K562 (cell line): ENCODE data around the gene EFCAB5. TPM values are rescaled to one million over a fixed set of nuclear protein-coding genes. Genes with fewer than 3 reads are reported as not detected.

Experiments
- ATAC-seq: fragments of 200-7000 bp; cut with Tn5 transposase; 3 replicates; pipeline ENCODE4 v1.9.1; 2020; ENCODE audit warnings: moderate library complexity
- BruUV-seq: library from RNA; stranded (reverse); fragments of 400-500 nt; replicated peaks from 2 replicates; lab custom pipeline; 2021; lab: Mats Ljungman, UMichigan
- CTCF ChIA-PET: fragments of 300-600 bp; formaldehyde crosslinking; extraction: SDS; loops from one replicate; lab custom pipeline; 2021; ENCODE audit warnings: low intra/inter-chr PET ratio; lab: Yijun Ruan, JAX
- POLR2A ChIA-PET: fragments of 300-600, 350-650 bp; sonication (Branson Sonifier 250); formaldehyde crosslinking; extraction: SDS; loops from one replicate; lab custom pipeline; 2021; ENCODE audit warnings: antibody characterized with exemption, inconsistent platforms; lab: Yijun Ruan, JAX
- DNase-seq, 4 experiments: peaks; one replicate each; pipeline versions ENCODE4 v3.0.0 to v3.0.0-alpha.2; 2011 to 2018; ENCODE audit warnings: low spot score in 3 of 4, mixed read lengths in 3 of 4; ENCODE audit errors: extremely low read depth in 1 of 4
- FAIRE-seq: peaks from 2 replicates; lab custom pipeline; 2011; peaks lifted over from hg19 to GRCh38; lab: Jason Lieb, UNC
- H2AFZ ChIP-seq: 2 replicates; pipeline ENCODE4 v1.6.0; 2011; ENCODE audit warnings: low read depth, low read length, control low read depth, inconsistent platforms
- H3K27ac ChIP-seq: fragments of 200-600 bp; 3 replicates; pipeline ENCODE4 v1.8.0; 2011; ENCODE audit warnings: low read depth, mild to moderate bottlenecking, control low read depth, inconsistent platforms, low read length, moderate library complexity, mixed read lengths; ENCODE audit errors: extremely low read depth
- H3K27me3 ChIP-seq, 2 experiments: fragments of 300-600 bp in 1 of 2; 2 replicates in 1 of 2; 3 replicates in 1 of 2; pipeline versions ENCODE4 v1.6.0 to v1.8.0; 2011; ENCODE audit warnings: inconsistent platforms in 2 of 2, low read length in 2 of 2, mild to moderate bottlenecking in 1 of 2, mixed read lengths in 1 of 2, moderate library complexity in 1 of 2; ENCODE audit not compliant: control insufficient read depth in 2 of 2, insufficient read depth in 2 of 2
- H3K36me3 ChIP-seq: fragments of 300-600 bp; 3 replicates; pipeline ENCODE4 v1.8.0; 2011; ENCODE audit warnings: mild to moderate bottlenecking, low read length, inconsistent platforms; ENCODE audit not compliant: control insufficient read depth, insufficient read depth
- H3K4me1 ChIP-seq, 2 experiments: fragments of 200-600 bp in 1 of 2; replicated peaks in 1 of 2; 2 replicates in 1 of 2; 3 replicates in 1 of 2; pipeline versions ENCODE4 v1.5.1 to v1.8.0; 2011; ENCODE audit warnings: inconsistent platforms in 2 of 2, low read length in 2 of 2, mild to moderate bottlenecking in 1 of 2, mixed read lengths in 1 of 2, moderate library complexity in 1 of 2; ENCODE audit not compliant: control insufficient read depth in 2 of 2, insufficient read depth in 2 of 2
- H3K4me2 ChIP-seq: 2 replicates; pipeline ENCODE4 v1.6.1; 2011; ENCODE audit warnings: low read length, control low read depth, inconsistent platforms, mixed read lengths; ENCODE audit not compliant: insufficient read depth
- H3K4me3 ChIP-seq: fragments of 200-600 bp; sonication (generic), shearing (Covaris generic); 2 replicates; pipeline ENCODE4 v1.5.1; 2016; ENCODE audit warnings: control low read depth, inconsistent platforms
- H3K79me2 ChIP-seq: fragments of 200-600 bp; 3 replicates; pipeline ENCODE4 v1.8.0; 2011; ENCODE audit warnings: low read length, inconsistent platforms; ENCODE audit not compliant: control insufficient read depth, insufficient read depth
- H3K9ac ChIP-seq, 2 experiments: 2 replicates each; pipeline versions ENCODE4 v1.6.0 to v1.6.1; 2011; ENCODE audit warnings: low read depth in 2 of 2, low read length in 2 of 2, control low read depth in 1 of 2, inconsistent platforms in 1 of 2, mild to moderate bottlenecking in 1 of 2, mixed read lengths in 1 of 2; ENCODE audit not compliant: insufficient read depth in 1 of 2
- H3K9me1 ChIP-seq: one replicate; pipeline ENCODE4 v1.6.0; 2011; ENCODE audit warnings: inconsistent platforms, mild to moderate bottlenecking, low read length, moderate library complexity; ENCODE audit not compliant: control insufficient read depth, insufficient read depth
- H3K9me3 ChIP-seq: replicated peaks from 2 replicates; pipeline ENCODE4 v1.5.1; 2011; ENCODE audit warnings: low read depth, low read length, inconsistent platforms; ENCODE audit not compliant: control insufficient read depth, insufficient read depth
- H4K20me1 ChIP-seq: replicated peaks from 2 replicates; pipeline ENCODE4 v1.6.1; 2011; ENCODE audit warnings: low read length, inconsistent platforms, mixed read lengths; ENCODE audit not compliant: control insufficient read depth, insufficient read depth
- ARID2 ChIP-seq: fragments of 450-650 bp; IDR thresholded peaks from 2 replicates; pipeline ENCODE4 v1.6.1; 2017; ENCODE audit warnings: antibody characterized with exemption, mild to moderate bottlenecking
- ATF2 ChIP-seq: sonication (generic); formaldehyde crosslinking; IDR thresholded peaks from 2 replicates; pipeline ENCODE4 v1.8.1; 2022; ENCODE audit warnings: missing genetic modification reagents
- COPS2 ChIP-seq: fragments of 450-650 bp; conservative IDR thresholded peaks from 2 replicates; pipeline ENCODE4 v1.6.1; 2016; ENCODE audit warnings: mild to moderate bottlenecking, moderate library complexity
- DMBX1 ChIP-seq: fragments of 250-450 bp; sonication (Bioruptor Pico); IDR thresholded peaks from 2 replicates; pipeline ENCODE4 v1.8.0; 2022; ENCODE audit warnings: inconsistent platforms, mild to moderate bottlenecking, moderate library complexity, borderline replicate concordance
- E2F5 ChIP-seq: sonication (generic); formaldehyde crosslinking; IDR thresholded peaks from 2 replicates; pipeline ENCODE4 v1.8.0; 2022; ENCODE audit warnings: mild to moderate bottlenecking, missing genetic modification reagents
- ETV5 ChIP-seq: sonication (generic); formaldehyde crosslinking; IDR thresholded peaks from 2 replicates; pipeline ENCODE4 v1.4.0; 2020; ENCODE audit warnings: low read depth, mild to moderate bottlenecking, missing genetic modification reagents
- NR2C2 ChIP-seq, 2 experiments: fragments of 200-800 bp in 1 of 2; sonication (Bioruptor generic) in 1 of 2; sonication (generic) in 1 of 2; formaldehyde crosslinking in 1 of 2; IDR thresholded peaks; 2 replicates each; pipeline versions ENCODE4 v1.6.1 to v1.8.0; 2016 to 2022; ENCODE audit warnings: mild to moderate bottlenecking in 1 of 2, missing compliant biosample characterization in 1 of 2, missing genetic modification characterization in 1 of 2, missing genetic modification reagents in 1 of 2
- RREB1 ChIP-seq: fragments of 250-450 bp; sonication (Bioruptor Pico); IDR thresholded peaks from 2 replicates; pipeline ENCODE4 v1.4.0; 2020
- SLC30A9 ChIP-seq: fragments of 250-450 bp; sonication (Bioruptor Pico); IDR thresholded peaks from 2 replicates; pipeline ENCODE4 v1.8.0; 2022; ENCODE audit warnings: mild to moderate bottlenecking, moderate library complexity
- SNIP1 ChIP-seq: fragments of 450-650 bp; IDR thresholded peaks from 2 replicates; pipeline ENCODE4 v1.7.1; 2017; ENCODE audit warnings: low read depth, mild to moderate bottlenecking
- ZNF274 ChIP-seq: IDR thresholded peaks from 2 replicates; pipeline ENCODE4 v1.6.1; 2011; ENCODE audit warnings: low read depth, mild to moderate bottlenecking, low read length, moderate library complexity, borderline replicate concordance
- whole genome bisulfite sequencing: fragments of 100-300 bp; shearing (Covaris generic); methylation state at CpG from one replicate; pipeline ENCODE4 v1.1.6; 2016; ENCODE audit warnings: low coverage, mixed read lengths; ENCODE audit not compliant: insufficient coverage; ENCODE audit errors: missing lambda C conversion rate; 5-methylcytosine and 5-hydroxymethylcytosine counted together
- in situ Hi-C: fragments of 300-500 bp; cut with MboI; formaldehyde crosslinking; loops from 4 replicates; pipeline ENCODE4 v1.15.0; 2018; ENCODE audit warnings: inconsistent platforms, mixed read lengths
- intact Hi-C: fragments of 100-400 bp; cut with micrococcal nuclease; formaldehyde crosslinking; loops from 2 replicates; pipeline ENCODE4 v1.14.2; 2022
- polyA plus RNA-seq, 8 experiments: library from polyadenylated mRNA; depleted of rRNA in 4 of 8; stranded (reverse) in 5 of 8; unstranded in 3 of 8; fragments of >200 nt; fragmentation: Nextera tagmentation in 2 of 8; fragmentation: Illumina TruSeq in 1 of 8; extraction: Ambion mirVana in 2 of 8; extraction: Trizol in 1 of 8; gene quantifications; 2 replicates each; pipeline versions ENCODE4 v1.2.1 to v1.2.3, GENCODE V29; 2011 to 2014; ENCODE audit warnings: inconsistent platforms in 1 of 8, missing spikeins in 1 of 8
- total RNA-seq, 7 experiments: library from RNA; depleted of rRNA in 6 of 7; stranded (reverse); fragments of >200 nt in 6 of 7; fragmentation: Illumina TruSeq in 2 of 7; extraction: Trizol in 2 of 7; gene quantifications; 2 replicates each; pipeline versions ENCODE4 v1.2.1 to v1.2.3, GENCODE V29; 2011 to 2021; ENCODE audit warnings: low replicate concordance in 1 of 7

The EFCAB5 gene
- total and polyA plus RNA-seq, 9 of the 15 experiments (the other 6 are each of a cell fraction or from before 2014, with no cell fraction given), result 0.06 to 0.11 TPM; not detected in 7

DNA sequence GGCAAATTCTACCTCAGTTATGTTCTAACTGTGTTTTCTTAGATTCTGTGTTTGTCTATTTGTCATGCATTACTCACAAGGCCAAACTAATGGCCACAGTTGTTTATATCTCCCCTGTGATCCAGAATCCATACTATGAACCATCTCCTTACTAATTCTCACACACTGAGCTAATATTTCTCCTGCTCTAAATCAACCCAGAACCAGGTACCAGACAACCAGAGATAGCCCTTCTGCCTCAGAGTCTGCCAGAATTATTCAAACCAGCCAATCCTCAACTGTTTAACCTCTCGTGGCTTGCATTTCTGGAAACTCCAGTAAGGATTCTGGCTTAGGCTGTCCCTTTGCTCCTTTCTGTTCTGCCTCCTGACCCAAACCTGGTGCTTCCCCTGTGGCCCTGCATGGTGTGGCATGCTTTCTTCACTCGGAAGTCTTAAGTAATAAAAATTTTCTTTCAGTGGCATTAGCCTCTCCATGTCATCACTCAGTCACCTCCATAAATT lies 59.4 kb downstream of the EFCAB5 start:
- Histone ChIP-seq H3K27me3 (no peaks in the 10 kb centered on the region; a peak in 1 of 5 replicates), H3K9me1 (no peaks in the 10 kb centered on the region), H3K9ac (no peak overlapping the region), H3K4me2 (no peak overlapping the region), H3K27ac (no peak overlapping the region), H2AFZ (no peak overlapping the region), H4K20me1 (no peaks in the 10 kb centered on the region), H3K9me3 (no peaks in the 10 kb centered on the region), H3K79me2 (no peaks in the 10 kb centered on the region), H3K36me3 (no peaks in the 10 kb centered on the region), H3K4me1 (no peaks in the 10 kb centered on the region), H3K4me3 (no peak overlapping the region)
- TF ChIP-seq COPS2 (no peak), RREB1 (CRISPR knock-in tag) (no peak), NR2C2 (CRISPR knock-in tag; IDR thresholded peaks at IDR 0.05) (no peak), NR2C2 (tag; IDR thresholded peaks at IDR 0.05) (no peak), ZNF274 (no peak), ATF2 (no peak), ARID2 (no peak), ETV5 (CRISPR knock-in tag) (no peak), DMBX1 (CRISPR knock-in tag) (no peak), E2F5 (no peak), SLC30A9 (CRISPR knock-in tag) (no peak), SNIP1 (no peak)
- intact Hi-C loops, result loop anchor here (5.0 to 10.0 kb wide), 2 partner anchors 69 to 366 kb away; partner anchors contain the start of gene SSH2
- CTCF ChIA-PET, result interaction anchor here (0.6 kb wide), 1 partner anchor 193 kb away, joined by 3 read pairs; no protein-coding TSS in a partner anchor
- POLR2A ChIA-PET, result interaction anchor here (0.5 kb wide), 1 partner anchor 395 kb away, joined by 3 read pairs; no protein-coding TSS in a partner anchor
- in situ Hi-C loops, result no loop called here
- no TSS peak for BruUV-seq
- FAIRE-seq (no peak), DNase-seq (no peak), ATAC-seq (no peak)
- 3% methylated on average over 2 of the region's 2 CpGs for WGBS
